H9 (cell line): Measurements from ENCODE around the gene CFAP45. TPM values are rescaled to one million over a fixed set of nuclear protein-coding genes. Genes with fewer than 3 reads are reported as not detected.

Source experiments
- DNase-seq: peaks from one replicate; pipeline ENCODE4 v3.0.0-alpha.2; 2017
- H2AFZ ChIP-seq: one replicate; pipeline ENCODE4 v1.6.1; 2013; ENCODE audit warnings: mild to moderate bottlenecking, low read length, control low read depth, moderate library complexity
- H2AK5ac ChIP-seq: 2 replicates; pipeline ENCODE4 v1.6.1; 2013; ENCODE audit warnings: low read length, control low read depth, mixed read lengths; ENCODE audit not compliant: insufficient read length
- H2BK120ac ChIP-seq: one replicate; pipeline ENCODE4 v1.6.1; 2013; ENCODE audit warnings: low read depth, mild to moderate bottlenecking, low read length, control low read depth, inconsistent platforms; ENCODE audit not compliant: poor library complexity, severe bottlenecking
- H2BK12ac ChIP-seq: 2 replicates; pipeline ENCODE4 v1.6.1; 2013; ENCODE audit warnings: low read length, control low read depth, mixed read lengths, low read depth; ENCODE audit not compliant: insufficient read length
- H2BK15ac ChIP-seq: 2 replicates; pipeline ENCODE4 v1.6.1; 2013; ENCODE audit warnings: low read depth, low read length, control low read depth
- H2BK20ac ChIP-seq: one replicate; pipeline ENCODE4 v1.6.1; 2013; ENCODE audit warnings: low read depth, mild to moderate bottlenecking, low read length, control low read depth, inconsistent platforms; ENCODE audit not compliant: poor library complexity, severe bottlenecking
- H2BK5ac ChIP-seq: 2 replicates; pipeline ENCODE4 v1.6.1; 2013; ENCODE audit warnings: low read length, control low read depth, mixed read lengths; ENCODE audit not compliant: insufficient read length
- H3K14ac ChIP-seq: 2 replicates; pipeline ENCODE4 v1.6.1; 2013; ENCODE audit warnings: low read length, control low read depth; ENCODE audit not compliant: insufficient read depth
- H3K18ac ChIP-seq: 2 replicates; pipeline ENCODE4 v1.6.1; 2013; ENCODE audit warnings: low read depth, mild to moderate bottlenecking, mixed read lengths, low read length, control low read depth; ENCODE audit not compliant: insufficient read length
- H3K23ac ChIP-seq: 2 replicates; pipeline ENCODE4 v1.6.1; 2013; ENCODE audit warnings: low read length, control low read depth, mixed read lengths, low read depth; ENCODE audit not compliant: insufficient read length
- H3K23me2 ChIP-seq: 2 replicates; pipeline ENCODE4 v1.6.1; 2013; ENCODE audit warnings: low read depth, mild to moderate bottlenecking, mixed read lengths, low read length, control low read depth; ENCODE audit not compliant: insufficient read length, poor library complexity, severe bottlenecking
- H3K27ac ChIP-seq: 2 replicates; pipeline ENCODE4 v1.5.1; 2013; ENCODE audit warnings: low read length, control low read depth, mixed read lengths, low read depth; ENCODE audit not compliant: insufficient read length
- H3K27me3 ChIP-seq: 2 replicates; pipeline ENCODE4 v1.6.1; 2013; ENCODE audit warnings: low read length, control low read depth, inconsistent platforms; ENCODE audit not compliant: insufficient read depth
- H3K4ac ChIP-seq: 2 replicates; pipeline ENCODE4 v1.6.1; 2013; ENCODE audit warnings: low read depth, mild to moderate bottlenecking, control low read depth, inconsistent platforms, low read length, moderate library complexity
- H3K4me1 ChIP-seq: 2 replicates; pipeline ENCODE4 v1.6.1; 2013; ENCODE audit warnings: low read length, control low read depth, inconsistent platforms; ENCODE audit not compliant: insufficient read depth
- H3K4me2 ChIP-seq: 2 replicates; pipeline ENCODE4 v1.6.1; 2013; ENCODE audit warnings: low read length, control low read depth, mixed read lengths; ENCODE audit not compliant: insufficient read length, insufficient read depth
- H3K56ac ChIP-seq: 2 replicates; pipeline ENCODE4 v1.6.1; 2013; ENCODE audit warnings: low read depth, mild to moderate bottlenecking, mixed read lengths, low read length, control low read depth; ENCODE audit not compliant: insufficient read length
- H3K79me1 ChIP-seq: 2 replicates; pipeline ENCODE4 v1.6.1; 2013; ENCODE audit warnings: low read depth, mild to moderate bottlenecking, moderate library complexity, low read length, control low read depth, inconsistent platforms; ENCODE audit not compliant: insufficient read depth, poor library complexity, severe bottlenecking
- H3K79me2 ChIP-seq: 2 replicates; pipeline ENCODE4 v1.6.1; 2013; ENCODE audit warnings: low read length, control low read depth, inconsistent platforms; ENCODE audit not compliant: insufficient read depth
- H3K9ac ChIP-seq: 2 replicates; pipeline ENCODE4 v1.6.1; 2013; ENCODE audit warnings: low read length, control low read depth, mixed read lengths; ENCODE audit not compliant: insufficient read length; ENCODE audit errors: extremely low read depth
- H3K9me3 ChIP-seq: one replicate; pipeline ENCODE4 v1.6.1; 2013; ENCODE audit warnings: low read depth, low read length, inconsistent platforms; ENCODE audit not compliant: control insufficient read depth
- H3T11ph ChIP-seq: one replicate; pipeline ENCODE4 v1.6.1; 2013; ENCODE audit warnings: mild to moderate bottlenecking, low read length, control low read depth, inconsistent platforms
- H4K20me1 ChIP-seq: one replicate; pipeline ENCODE4 v1.6.1; 2013; ENCODE audit not compliant: control insufficient read depth, insufficient read length, insufficient read depth
- H4K5ac ChIP-seq: 2 replicates; pipeline ENCODE4 v1.6.1; 2013; ENCODE audit warnings: low read depth, mild to moderate bottlenecking, mixed read lengths, low read length, control low read depth; ENCODE audit not compliant: insufficient read length
- H4K8ac ChIP-seq: replicated peaks from 2 replicates; pipeline ENCODE4 v1.6.1; 2013; ENCODE audit warnings: low read length, control low read depth, mixed read lengths, low read depth; ENCODE audit not compliant: insufficient read length
- H4K91ac ChIP-seq: 2 replicates; pipeline ENCODE4 v1.6.1; 2013; ENCODE audit warnings: low read depth, mild to moderate bottlenecking, moderate library complexity, mixed read lengths, low read length, control low read depth; ENCODE audit not compliant: insufficient read length
- H3K27ac Mint-ChIP-seq, 3 experiments: 2 replicates in 2 of 3; 3 replicates in 1 of 3; pipeline ENCODE4 v1.8.0; 2020 to 2021; ENCODE audit warnings: mixed read lengths in 3 of 3, mild to moderate bottlenecking in 1 of 3, moderate library complexity in 1 of 3
- H3K27me3 Mint-ChIP-seq: 2 replicates; pipeline ENCODE4 v1.8.0; 2021; ENCODE audit warnings: low read depth, mild to moderate bottlenecking, moderate library complexity, mixed read lengths
- H3K36me3 Mint-ChIP-seq, 3 experiments: 2 replicates in 2 of 3; 3 replicates in 1 of 3; pipeline ENCODE4 v1.8.0; 2020 to 2021; ENCODE audit warnings: low read depth in 3 of 3, mixed read lengths in 3 of 3; ENCODE audit not compliant: insufficient read depth in 1 of 3
- H3K4me1 Mint-ChIP-seq, 2 experiments: 2 replicates each; pipeline ENCODE4 v1.8.0; 2020; ENCODE audit warnings: mixed read lengths in 2 of 2
- H3K4me3 Mint-ChIP-seq, 2 experiments: 2 replicates in 1 of 2; 3 replicates in 1 of 2; pipeline ENCODE4 v1.8.0; 2020 to 2021; ENCODE audit warnings: mild to moderate bottlenecking in 2 of 2, mixed read lengths in 2 of 2, moderate library complexity in 1 of 2
- H3K9me3 Mint-ChIP-seq, 2 experiments: 2 replicates in 1 of 2; 3 replicates in 1 of 2; pipeline ENCODE4 v1.8.0; 2020; ENCODE audit warnings: mild to moderate bottlenecking in 2 of 2, mixed read lengths in 2 of 2, moderate library complexity in 1 of 2
- CTCF ChIP-seq: fragments of 200-600 bp; sonication (generic); conservative IDR thresholded peaks from 3 replicates; pipeline ENCODE4 v1.8.0; 2021; ENCODE audit warnings: antibody characterized with exemption, mild to moderate bottlenecking
- WGBS: extraction: QIAGEN DNeasy Blood & Tissue Kit; methylation state at CpG from one replicate; pipeline ENCODE4 v1.1.7; 2013; ENCODE audit warnings: missing lambda C conversion rate, low lambda C conversion rate, mixed read lengths; ENCODE audit not compliant: insufficient read length; ENCODE audit errors: extremely low coverage; 5-methylcytosine and 5-hydroxymethylcytosine counted together
- total RNA-seq: library from RNA; stranded (reverse); gene quantifications from 2 replicates; pipeline ENCODE4 v1.2.1, GENCODE V29; 2021

CFAP45 gene
- total RNA-seq, 1 experiment from 2014 or later = 0.85 TPM

GRCh38 chr1:159902541-159902940, 2.6 kb upstream of the CFAP45 start:
- Histone ChIP-seq H4K8ac (no peak overlapping the region), H3K4me2 (no peak overlapping the region), H3K79me2 (no peaks in the 10 kb centered on the region), H3K4me1 (no peaks in the 10 kb centered on the region; the same call in 1 of the 2 replicates), H4K91ac (no peak overlapping the region), H2BK12ac (no peak overlapping the region), H4K20me1 (no peaks in the 10 kb centered on the region), H2AFZ (no peak overlapping the region), H3T11ph (no peak overlapping the region), H3K18ac (no peak overlapping the region), H3K23me2 (peaks cover 4% of the 10 kb centered on the region), H3K9ac (no peak overlapping the region), H2BK5ac (no peak overlapping the region), H3K56ac (no peak overlapping the region), H3K23ac (no peak overlapping the region), H3K14ac (no peak overlapping the region), H3K9me3 (no peaks in the 10 kb centered on the region), H2BK120ac (no peak overlapping the region), H3K27me3 (no peaks in the 10 kb centered on the region), H4K5ac (no peak overlapping the region), H3K79me1 (no peaks in the 10 kb centered on the region), H3K4ac (no peak overlapping the region), H2BK15ac (no peak overlapping the region), H2AK5ac (no peak overlapping the region), H2BK20ac (no peak overlapping the region), H3K27ac (no peak overlapping the region)
- H3K4me3 Mint-ChIP-seq = no peak overlapping the region
- peaks cover 16% of the 10 kb centered on the region in 2 experiments for H3K4me1 Mint-ChIP-seq
- H3K36me3 Mint-ChIP-seq = peaks cover 0 to 6% (median 0%) of the 10 kb centered on the region in 3 experiments; a peak in 3 of 7 replicates
- H3K27ac Mint-ChIP-seq = no peak overlapping the region
- H3K27me3 Mint-ChIP-seq = peaks cover 32% of the 10 kb centered on the region
- WGBS = no CpG with 5 or more reads among the region's 3 CpGs
- no peak for DNase-seq
- H3K9me3 Mint-ChIP-seq = peaks cover 8% of the 10 kb centered on the region in 2 experiments; a peak in 4 of 5 replicates
- no peak for TF ChIP-seq CTCF
